GM18508 (cell line): ENCODE measurements around the gene RBM33.
"Not testable (repeated sequence)": the region's sequence is repeated elsewhere in the genome, so short reads cannot be mapped to it uniquely, and the experiment has no call there.

Experiments
- ATAC-seq: cut with Tn5 transposase; IDR thresholded peaks from one replicate; pipeline ENCODE4 v1.9.1; 2021; ENCODE audit warnings: moderate number of reproducible peaks; ENCODE audit not compliant: insufficient read depth, unreplicated experiment

RBM33 gene, protein sequence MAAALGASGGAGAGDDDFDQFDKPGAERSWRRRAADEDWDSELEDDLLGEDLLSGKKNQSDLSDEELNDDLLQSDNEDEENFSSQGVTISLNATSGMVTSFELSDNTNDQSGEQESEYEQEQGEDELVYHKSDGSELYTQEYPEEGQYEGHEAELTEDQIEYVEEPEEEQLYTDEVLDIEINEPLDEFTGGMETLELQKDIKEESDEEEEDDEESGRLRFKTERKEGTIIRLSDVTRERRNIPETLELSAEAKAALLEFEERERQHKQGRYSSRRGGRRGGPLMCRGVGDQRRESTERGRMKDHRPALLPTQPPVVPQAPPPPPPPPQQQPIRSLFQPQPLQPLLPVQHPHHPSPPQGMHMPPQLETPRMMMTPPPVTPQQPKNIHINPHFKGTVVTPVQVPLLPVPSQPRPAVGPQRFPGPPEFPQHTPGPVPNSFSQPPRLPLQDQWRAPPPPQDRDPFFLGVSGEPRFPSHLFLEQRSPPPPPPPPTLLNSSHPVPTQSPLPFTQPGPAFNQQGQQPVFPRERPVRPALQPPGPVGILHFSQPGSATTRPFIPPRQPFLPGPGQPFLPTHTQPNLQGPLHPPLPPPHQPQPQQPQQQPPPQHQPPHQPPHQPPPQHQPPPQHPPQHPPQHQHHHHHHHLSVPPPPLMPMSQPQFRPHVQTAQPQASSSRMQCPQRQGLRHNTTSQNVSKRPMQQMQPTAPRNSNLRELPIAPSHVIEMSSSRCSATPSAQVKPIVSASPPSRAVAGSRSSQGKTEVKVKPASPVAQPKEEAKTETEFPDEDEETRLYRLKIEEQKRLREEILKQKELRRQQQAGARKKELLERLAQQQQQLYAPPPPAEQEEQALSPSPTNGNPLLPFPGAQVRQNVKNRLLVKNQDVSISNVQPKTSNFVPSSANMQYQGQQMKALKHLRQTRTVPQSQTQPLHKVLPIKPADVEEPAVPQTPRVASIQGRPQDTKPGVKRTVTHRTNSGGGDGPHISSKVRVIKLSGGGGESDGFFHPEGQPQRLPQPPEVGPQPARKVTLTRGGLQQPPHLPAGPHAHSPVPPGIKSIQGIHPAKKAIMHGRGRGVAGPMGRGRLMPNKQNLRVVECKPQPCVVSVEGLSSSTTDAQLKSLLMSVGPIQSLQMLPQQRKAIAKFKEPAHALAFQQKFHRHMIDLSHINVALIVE

DNA sequence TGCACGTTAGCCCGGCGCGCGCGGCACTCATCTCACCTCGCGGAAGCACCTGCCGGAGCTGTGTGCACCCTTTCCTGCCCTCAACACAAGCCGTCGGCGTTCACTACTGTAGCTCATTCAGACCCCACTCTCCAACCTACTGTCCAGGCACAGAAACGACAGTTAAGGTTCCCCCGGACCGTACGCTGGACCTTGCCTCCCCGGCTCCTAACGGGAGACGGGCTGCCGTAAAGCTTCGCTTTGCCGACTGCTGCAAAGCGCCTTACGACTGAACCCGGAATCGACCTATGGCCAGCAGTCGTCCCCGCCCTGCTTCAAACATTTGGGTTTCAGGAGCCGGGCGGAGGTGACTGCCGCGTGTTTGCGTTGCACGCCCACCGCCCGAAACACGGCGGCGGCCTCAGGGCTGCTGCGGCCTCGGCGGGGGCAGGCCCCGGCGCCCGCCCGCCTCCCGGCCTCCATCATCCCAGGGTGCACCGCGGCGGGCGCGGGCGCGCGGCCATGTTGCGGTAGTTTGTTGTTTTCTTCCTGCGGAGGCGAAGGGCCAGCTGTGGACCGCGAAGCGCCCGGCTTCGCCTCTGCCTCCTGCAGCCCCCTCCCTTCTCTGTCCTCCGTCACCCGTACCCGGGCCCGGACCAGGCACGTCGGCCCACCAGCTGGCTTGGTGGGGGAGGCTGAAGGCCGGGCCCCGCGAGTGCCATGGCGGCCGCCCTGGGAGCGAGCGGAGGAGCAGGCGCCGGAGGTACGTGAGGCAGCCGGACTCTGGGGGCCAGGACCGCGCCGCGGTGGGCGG, at the start of gene RBM33:
Gene RBM33 (plus strand): TSS at position 484 of the 793 bp plus-strand sequence. CDS start 216 bp downstream, at position 700.
- peak; percentile 48 for ATAC-seq

DNA sequence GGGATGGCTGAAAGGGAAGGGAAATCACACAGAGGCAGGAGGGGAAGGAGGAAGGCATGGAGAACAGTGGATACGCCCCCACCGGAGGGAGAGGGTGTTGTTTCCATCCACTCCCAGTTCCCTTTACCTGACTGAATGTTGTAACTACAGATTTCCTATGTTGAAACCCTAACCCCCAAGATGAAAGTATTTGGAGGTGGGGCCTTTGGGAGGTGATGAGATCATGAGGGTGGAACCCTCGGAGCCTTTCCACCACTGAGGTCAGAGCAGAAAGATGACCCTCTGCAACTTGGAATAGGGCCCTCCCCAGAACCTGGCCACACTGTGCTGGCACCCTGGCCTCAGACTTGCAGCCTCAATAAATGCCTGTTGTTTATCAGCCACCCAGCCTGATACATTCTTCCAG, 49.5 kb upstream of the RBM33 start:
- ATAC-seq, result no peak

DNA sequence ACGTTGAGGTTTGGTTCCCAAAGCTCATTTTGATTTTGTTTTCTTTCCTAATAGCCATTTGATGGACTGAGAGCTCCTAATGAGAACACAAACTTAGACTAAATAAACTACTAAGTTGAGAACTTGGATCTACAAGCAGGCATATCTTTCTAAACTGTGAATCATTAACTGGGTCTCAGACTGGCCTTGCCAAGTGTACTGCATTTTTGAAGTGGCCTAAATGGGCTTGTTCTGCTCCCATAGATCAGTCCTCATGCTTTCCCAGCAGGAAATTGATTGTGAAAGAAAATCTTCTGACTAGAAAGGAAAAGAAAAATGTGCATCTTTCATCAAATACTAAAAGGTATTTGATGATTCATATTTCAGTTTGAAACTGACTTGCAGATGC, 46.7 kb upstream of the RBM33 start:
- no peak for ATAC-seq

DNA sequence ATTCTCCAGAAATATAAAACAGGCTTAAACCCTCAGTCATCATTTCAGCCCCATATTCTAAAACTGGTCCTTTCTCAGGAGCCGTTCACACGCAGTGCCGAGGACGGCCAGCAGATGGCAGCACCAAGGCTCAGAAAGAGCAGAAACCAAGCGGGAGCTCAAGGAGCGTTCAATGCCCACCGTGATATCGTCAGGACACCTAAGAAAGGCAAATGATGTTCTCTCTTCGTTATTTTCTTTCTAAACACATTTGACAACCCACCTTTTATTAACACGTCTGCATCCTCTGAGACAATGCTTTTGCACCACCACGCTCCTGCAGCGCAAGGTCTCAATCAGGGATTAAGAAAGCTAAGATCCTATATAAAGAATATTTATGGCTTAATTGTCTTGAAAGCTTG, 45.7 kb upstream of the RBM33 start:
- ATAC-seq, result peak; percentile 45

DNA sequence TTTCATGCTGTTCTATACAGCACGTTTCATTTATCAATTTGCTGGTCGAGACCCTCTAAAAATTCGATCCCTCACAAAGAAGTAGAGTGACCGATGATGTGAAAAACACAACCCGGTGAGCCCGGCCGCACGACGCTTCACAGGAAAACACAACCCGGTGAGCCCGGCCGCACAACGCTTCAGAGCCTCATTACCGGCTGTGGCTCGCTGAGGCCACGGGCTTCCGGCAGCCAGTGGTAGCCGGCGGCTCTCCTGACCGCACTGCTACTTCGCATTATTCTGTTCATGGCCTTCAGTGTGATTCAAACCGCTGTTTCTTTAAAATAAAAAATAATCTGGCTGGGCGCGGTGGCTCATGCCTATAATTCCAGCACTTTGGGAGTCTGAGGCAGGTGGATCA, 42.3 kb upstream of the RBM33 start:
- ATAC-seq, result no peak

DNA sequence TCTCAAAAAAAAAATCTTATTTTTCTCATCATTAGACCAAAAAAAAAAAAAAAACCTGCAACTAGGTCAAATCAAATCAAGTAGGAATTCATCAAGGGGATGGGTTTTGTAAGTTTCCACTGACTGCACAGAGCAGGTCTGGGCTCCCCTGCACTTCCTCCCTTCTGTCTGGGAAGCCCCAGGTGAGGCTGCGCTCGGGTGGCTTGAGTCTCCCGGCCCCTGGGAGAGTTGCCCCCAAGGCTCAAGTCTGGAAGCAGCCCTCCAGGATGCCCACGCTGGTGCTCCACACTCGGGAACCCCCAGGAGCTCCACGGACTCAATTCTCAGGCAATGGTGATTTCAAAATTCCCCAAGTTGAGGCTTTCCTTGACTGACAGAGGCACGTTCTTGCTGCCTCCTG, 41.7 kb upstream of the RBM33 start:
- ATAC-seq, result no peak

DNA sequence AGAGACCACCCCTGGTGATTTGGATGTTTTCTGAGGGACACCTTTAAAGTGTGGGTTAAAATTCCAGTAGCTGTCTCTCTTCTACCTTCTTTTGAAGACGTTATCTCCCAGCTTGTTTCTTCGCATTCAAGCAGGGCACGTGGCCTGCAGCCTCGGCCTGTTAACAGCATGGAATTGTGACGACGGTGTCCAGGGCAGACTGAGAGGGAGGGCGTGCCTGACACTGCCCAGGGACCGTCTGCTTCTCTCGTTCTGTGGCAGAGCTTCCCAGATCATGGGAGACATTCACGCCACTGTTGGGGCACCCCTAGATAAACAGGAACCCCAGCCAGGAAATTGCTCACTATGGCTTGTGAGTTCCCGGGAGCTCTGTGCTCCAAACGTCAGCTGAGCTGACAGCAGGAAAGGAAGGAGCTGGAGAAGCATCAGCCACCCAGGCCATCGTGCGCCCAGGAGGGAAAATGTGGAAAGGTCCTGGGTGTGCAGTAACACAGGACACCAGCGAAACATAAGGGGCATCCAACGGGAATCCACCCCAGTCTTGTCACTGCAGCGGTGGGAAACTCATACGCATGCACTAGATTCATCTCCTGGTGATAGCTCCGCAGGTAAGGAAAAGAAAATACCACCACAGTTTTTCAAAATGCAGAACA, 41.1 kb upstream of the RBM33 start:
- ATAC-seq, result no peak

DNA sequence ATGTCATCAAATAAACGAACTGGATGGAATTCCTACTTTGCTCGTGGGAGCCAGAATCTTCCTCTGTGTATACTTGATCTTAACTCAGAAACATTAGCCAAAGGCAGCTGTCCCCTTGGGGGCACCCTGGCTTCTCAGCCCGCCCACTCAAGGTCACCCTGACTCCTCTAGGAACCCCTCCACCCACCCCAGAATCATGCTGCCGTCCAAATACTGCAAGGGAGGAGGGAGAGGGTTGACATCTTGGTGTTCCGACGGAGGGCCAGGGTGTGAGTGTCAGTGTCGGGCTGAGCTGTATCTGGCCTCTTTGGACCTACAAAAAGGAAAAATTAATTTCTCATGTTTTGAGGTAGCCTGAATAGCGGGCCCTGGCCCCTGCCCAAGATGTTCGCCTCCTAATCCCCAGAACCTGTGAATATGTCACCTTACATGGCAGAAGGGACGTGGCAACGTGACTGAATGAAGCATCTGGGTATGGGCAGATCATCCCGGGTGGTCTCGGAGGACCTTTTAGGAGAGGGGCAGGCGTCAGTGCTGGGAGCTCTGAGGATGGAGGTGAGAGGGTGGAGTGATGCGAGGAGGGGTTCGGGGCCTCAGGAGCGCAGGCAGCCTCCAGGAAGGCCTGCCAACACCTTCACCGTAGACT, 40.5 kb upstream of the RBM33 start:
- no peak for ATAC-seq

DNA sequence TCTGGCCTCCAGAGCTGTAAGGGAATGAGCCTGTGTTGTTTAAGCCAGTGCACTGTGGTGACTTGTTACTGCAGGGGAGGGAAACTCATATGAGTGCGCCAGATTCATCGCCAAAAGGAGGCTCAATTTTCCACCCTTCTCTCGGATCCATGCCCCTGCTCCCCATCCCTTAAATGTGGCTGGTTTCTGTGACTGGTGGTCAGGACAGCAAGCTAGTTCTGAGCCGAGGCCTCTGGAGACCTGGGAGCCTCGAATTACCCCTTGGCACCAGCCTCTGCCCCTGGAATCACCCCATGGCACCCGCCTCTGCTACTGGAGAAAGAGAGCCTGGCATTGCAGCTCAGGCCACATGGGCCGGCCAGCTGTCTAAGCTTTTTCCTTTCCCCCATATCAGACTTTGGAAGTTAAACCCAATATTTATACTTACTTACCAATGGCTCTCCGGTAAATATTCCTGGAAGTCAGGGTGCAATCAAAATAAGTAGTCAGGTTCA, 39.9 kb upstream of the RBM33 start:
- ATAC-seq, result no peak

DNA sequence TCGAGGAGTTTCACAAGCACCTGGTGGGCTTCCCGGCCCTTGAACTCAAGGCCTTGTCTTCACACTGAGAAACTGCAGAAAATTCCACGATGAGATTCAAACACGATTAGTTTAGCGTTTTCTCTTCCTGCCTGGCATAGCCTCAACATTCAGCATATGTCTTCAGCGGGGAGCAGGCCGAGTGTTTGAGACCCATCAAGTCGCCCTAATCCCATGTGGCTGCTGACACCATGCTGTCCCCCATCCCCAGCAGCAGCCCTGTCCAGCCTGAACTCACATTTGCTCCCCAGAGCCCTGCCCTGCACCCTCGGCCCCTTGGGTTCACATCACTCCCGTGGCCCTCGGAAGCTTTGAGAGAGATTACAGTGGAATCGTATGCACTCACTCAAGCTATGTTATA, 35.3 kb upstream of the RBM33 start:
- no peak for ATAC-seq

DNA sequence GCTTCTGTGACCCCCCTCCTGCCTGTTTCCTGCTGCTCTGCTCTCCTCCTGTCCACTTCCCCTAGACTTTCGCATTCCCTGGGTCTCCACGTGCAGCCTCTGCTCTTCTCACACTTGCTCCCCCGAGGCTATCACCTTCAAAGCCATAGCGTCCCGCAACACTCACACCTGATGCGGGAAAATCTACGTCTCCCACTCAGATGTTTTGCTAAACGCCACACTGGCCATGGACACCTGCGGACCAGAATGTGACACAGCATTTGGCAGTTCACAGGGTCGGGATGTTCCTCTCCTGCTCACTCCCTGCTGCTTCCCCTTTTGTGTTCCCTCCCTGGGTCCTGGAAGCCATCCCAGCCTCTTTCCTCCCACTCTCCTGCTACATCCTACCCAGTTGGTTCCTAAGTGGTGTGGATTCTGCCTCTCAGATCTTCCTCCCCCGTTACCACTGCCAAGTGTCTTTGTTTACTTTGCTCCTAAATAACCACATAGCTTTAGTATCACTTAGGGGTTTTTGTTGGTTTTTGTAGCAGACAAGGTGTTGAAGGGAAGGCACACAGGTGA, 33.7 kb upstream of the RBM33 start:
- no peak for ATAC-seq

DNA sequence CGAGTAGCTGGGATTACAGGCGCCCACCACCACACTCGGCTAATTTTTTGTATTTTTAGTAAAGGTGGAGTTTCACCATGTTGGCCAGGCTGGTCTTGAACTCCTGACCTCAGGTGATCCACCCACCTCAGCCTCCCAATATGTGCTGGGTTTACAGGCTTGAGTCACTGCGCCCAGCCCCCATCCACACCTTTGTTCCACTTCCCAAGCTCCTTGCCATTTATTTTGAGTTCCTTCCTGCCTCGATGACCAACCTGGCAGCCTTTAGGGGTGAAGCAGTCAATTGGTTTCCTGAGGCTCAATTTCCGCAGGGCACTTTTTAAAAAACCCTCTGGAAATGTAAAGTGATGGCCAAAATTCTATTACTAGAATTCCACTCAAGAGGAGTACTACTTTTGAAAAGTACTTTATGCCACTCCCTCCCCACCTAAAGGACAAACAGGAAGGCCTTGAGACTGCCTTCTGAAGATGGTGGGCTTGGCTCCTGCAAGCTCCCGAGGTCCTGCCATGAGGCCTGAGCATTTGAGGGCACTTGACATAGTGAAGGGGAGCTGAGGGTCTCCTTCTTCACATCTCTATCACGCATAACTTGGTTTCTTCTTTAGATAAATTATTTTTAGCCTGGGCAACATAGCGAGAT, 32.5 kb upstream of the RBM33 start:
- no peak for ATAC-seq

DNA sequence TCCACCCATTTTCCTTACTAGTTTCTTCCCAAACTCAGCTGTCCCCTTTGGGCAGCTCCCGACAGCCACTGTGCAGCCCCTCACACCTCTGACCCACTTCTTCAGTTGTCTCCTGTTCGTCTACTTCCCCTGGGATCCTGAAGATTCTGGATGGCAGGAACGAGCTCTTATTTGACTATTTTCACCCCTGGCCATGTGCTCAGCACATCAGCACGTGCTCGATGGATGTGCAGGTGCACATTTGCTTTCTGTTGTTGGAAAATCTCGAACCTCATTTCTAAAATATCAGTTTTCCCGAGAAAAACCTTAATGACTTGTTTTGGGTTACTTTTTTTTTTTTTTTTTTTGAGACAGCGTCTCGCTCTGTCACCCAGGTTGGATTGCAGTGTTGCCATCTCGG, 31.8 kb upstream of the RBM33 start:
- ATAC-seq, result no peak

DNA sequence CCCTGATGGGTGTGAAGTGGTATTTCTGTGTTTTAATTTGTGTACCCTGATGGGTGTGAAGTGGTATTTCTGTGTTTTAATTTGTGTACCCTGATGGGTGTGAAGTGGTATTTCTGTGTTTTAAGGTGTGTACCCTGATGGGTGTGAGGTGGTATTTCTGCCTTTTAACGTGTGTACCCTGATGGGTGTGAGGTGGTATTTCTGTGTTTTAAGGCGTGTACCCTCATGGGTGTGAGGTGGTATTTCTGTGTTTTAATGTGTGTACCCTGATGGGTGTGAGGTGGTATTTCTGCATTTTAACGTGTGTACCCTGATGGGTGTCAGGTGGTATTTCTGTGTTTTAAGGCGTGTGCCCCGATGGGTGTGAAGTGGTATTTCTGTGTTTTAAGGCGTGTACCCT, 29.4 kb upstream of the RBM33 start:
- ATAC-seq, result not testable (repeated sequence)

DNA sequence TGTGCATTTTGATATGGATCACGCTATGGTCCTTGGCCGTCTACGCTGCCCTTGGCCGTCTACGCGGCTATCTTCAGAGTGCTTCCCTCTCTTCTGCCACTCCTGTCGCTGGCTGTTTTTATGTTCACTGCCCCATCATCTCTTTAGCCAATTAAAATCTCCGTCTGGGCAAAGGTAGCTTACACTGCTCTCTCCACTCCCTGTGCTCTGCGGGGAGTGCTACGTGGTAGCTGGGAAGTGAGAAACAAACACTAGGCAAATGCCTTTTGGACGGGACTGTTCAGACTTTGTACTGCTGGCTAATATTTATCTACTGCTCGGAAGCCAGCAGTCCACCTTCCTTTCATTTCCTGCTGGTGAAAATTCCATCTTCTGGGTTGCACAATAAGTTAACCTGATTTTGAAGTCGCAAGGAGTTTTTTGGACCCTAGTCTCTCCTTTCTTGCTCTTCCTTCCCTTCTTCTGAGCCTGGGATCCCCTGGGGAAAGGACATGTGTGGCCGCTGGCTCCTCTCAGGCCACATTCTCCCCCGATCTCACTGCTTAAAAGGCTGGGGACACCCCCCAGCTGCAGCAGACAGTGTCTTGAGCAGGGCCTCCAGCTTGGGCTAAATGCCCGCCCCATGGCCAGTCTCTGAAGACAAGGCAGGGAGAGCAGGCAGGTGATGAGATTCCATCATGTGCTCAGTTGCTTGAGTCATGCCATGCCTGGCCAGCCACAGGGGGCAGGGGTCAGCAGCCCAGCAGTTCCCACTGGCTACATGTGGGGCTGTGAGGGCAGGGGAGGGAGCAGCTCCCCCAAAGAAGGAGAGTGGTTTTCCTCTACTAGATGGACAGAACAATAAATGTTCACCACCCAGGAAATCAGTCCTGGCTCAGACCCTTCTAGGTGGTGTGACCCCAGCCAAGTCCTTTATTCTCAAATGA, 25.5 kb upstream of the RBM33 start:
- no peak for ATAC-seq

DNA sequence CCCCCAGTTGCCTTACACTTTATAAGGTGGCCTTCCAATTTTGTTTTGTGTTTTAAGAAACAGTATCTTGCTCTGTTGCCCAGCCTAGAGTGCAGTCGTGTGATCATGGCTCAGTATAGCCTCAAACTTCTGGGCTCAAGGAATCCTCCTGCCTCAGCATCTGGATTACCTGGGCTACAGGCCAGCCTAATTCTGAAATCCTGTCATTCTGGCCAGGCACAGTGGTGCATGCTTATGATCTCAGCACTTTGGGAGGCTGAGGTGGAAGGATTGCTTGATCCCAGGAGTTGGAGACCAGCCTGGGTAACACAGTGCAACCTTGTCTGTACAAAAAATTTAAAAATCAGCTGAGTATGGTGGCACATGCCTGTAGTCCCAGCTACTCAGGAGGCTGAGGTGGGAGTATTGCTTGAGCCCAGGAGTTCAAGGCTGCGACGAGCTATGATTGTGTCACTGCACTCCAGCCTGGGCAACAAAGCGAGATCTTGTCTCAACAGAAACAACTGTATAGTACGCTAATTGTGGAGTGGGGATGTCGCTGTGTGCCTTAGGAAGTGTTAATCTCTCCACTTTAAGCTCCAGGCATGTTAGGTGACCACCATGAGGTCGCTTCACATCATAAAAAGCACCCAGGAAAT, 24.7 kb upstream of the RBM33 start:
- no peak for ATAC-seq

DNA sequence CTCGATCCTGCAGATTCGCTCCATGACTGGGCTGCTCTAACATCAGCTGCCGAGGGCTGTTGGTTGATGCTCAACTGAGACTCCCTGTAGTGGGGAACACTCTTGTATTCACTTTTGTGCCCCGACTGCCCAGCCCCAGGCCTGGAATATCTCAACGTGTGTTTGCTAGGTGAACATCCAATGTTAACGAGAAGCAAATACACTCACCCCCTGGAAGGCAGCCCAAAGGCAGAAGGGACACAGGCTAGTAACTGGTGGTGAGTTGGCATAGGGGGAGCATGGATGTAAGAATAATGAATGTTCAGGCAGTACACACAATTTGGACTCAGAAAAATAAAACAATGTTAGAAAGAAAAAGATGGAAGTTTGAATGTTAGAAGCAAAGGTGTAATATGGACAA, 24.0 kb upstream of the RBM33 start:
- ATAC-seq, result no peak
